NB4 (cell line): Measurements from ENCODE around the gene ABCG1.

Experiments
- DNase-seq: peaks from one replicate; pipeline ENCODE4 v3.0.0; 2010; ENCODE audit warnings: low read depth
- H3K4me3 ChIP-seq: one replicate; pipeline ENCODE4 v1.5.1; 2011; ENCODE audit warnings: mild to moderate bottlenecking, low read depth, low read length, moderate library complexity
- CTCF ChIP-seq: IDR thresholded peaks from one replicate; pipeline ENCODE4 v1.5.1; 2012; ENCODE audit warnings: low read depth, low read length
- MYC ChIP-seq: IDR thresholded peaks from 2 replicates; pipeline ENCODE4 v1.6.1; 2011; ENCODE audit warnings: low read depth, low read length
- POLR2A ChIP-seq: IDR thresholded peaks from 2 replicates; pipeline ENCODE4 v1.6.1; 2011; ENCODE audit warnings: mild to moderate bottlenecking; ENCODE audit not compliant: insufficient read length; ENCODE audit errors: extremely low read depth
- TF ChIP-seq, protein P1 (sequence below): IDR thresholded peaks from 2 replicates; pipeline ENCODE4 v1.6.1; 2011; ENCODE audit warnings: low read depth, low read length

Gene ABCG1

GRCh38 chr21:42218836-42219605 is at the start of gene ABCG1:
TSS of gene ABCG1 (plus strand) at chr21:42219140. CDS start at chr21:42219263, 123 bp downstream.
- no peak for DNase-seq
- no peak within 1 kb of the TSS for H3K4me3 ChIP-seq
- TF ChIP-seq, protein P1, sequence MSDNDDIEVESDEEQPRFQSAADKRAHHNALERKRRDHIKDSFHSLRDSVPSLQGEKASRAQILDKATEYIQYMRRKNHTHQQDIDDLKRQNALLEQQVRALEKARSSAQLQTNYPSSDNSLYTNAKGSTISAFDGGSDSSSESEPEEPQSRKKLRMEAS: no peak
- TF ChIP-seq POLR2A: no peak
- no peak for TF ChIP-seq MYC
- TF ChIP-seq CTCF: no peak

DNA sequence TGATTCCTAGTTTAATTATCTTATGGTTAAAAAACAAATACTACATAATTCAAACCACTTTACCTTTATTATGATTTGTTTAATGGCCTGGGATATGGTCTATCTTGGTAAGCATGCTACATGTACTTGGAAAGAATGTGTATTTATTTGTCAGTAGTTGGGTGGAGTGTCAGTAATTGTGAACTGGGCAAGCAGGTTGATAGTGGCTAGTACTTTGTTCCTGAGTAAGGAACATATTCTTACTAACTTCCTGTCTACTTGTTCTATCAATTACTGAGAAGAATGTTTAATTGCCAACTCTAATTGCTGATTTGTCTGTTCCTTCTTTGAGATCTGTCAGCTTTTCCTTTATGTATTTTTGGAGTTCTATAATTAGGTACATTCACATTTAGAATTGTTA is 49.2 kb upstream of the ABCG1 start:
- no peak for DNase-seq
- no peak overlapping the region for H3K4me3 ChIP-seq
- TF ChIP-seq CTCF (no peak), MYC (no peak), POLR2A (no peak)
- TF ChIP-seq, protein P1: no peak

GRCh38 chr21:42171091-42172053 is 47.6 kb upstream of the ABCG1 start:
- TF ChIP-seq, protein P1: no peak
- TF ChIP-seq MYC (no peak), POLR2A (no peak), CTCF (no peak)
- no peak overlapping the region for H3K4me3 ChIP-seq
- DNase-seq: no peak

GRCh38 chr21:42172596-42173483 is 46.1 kb upstream of the ABCG1 start:
- no peak for DNase-seq
- TF ChIP-seq, protein P1: no peak
- TF ChIP-seq POLR2A (no peak), MYC (no peak), CTCF (no peak)
- no peak overlapping the region for H3K4me3 ChIP-seq

DNA sequence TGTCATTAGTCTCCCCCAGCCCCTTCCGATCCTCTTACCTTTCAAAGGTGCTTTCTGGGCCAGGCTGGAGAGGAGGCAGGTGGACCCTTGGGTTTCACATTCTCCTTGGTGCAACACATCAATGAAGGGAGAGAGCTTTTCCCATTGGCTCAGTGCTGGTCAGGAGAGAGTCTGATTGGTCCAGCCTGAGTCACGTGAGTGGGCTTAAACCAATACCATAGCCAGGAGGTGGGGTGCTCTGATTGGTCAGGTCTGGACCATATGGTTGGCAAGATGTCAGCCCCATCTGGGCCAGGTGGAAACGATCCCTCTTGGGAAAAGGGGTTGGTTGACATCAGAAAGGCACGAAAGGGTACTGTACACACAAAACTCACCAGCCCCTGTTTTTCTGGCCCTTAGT is 44.8 kb upstream of the ABCG1 start:
- no peak for DNase-seq
- TF ChIP-seq, protein P1: no peak
- no peak for TF ChIP-seq POLR2A
- no peak for TF ChIP-seq MYC
- TF ChIP-seq CTCF: no peak
- no peak overlapping the region for H3K4me3 ChIP-seq
